HG02938 (cell line): ENCODE results near the gene ERCC1.

Experiments used
- ATAC-seq: cut with Tn5 transposase; IDR thresholded peaks from one replicate; pipeline ENCODE4 v1.9.1; 2021; ENCODE audit warnings: mild to moderate bottlenecking, moderate library complexity; ENCODE audit not compliant: unreplicated experiment

ERCC1 gene

GRCh38 chr19:45406226-45407090 lies 17.3 kb downstream of the ERCC1 start, which contains the start of gene POLR1G:
TSS of gene POLR1G (plus strand) at chr19:45406644. CDS start at chr19:45406697, 53 bp downstream.
- ATAC-seq: peak; percentile 65

- ATAC-seq: peak; percentile 41
Measured at GRCh38 chr19:45405435-45406225, 18.1 kb downstream of the ERCC1 start.

GRCh38 chr19:45404557-45405434 lies 18.9 kb downstream of the ERCC1 start, which contains the start of gene PPP1R13L:
TSS of gene PPP1R13L (minus strand) at chr19:45405069. CDS start at chr19:45398318, 6,751 bp downstream.
- peak; percentile 23 for ATAC-seq

GRCh38 chr19:45403781-45404556 lies 19.7 kb downstream of the ERCC1 start:
- no peak for ATAC-seq

- ATAC-seq: no peak
Measured at GRCh38 chr19:45403272-45403671, 20.4 kb downstream of the ERCC1 start.

- ATAC-seq: no peak
Measured at GRCh38 chr19:45402298-45403061, 21.2 kb downstream of the ERCC1 start.

GRCh38 chr19:45401815-45402214 lies 21.9 kb downstream of the ERCC1 start:
- ATAC-seq: no peak

- no peak for ATAC-seq
Measured at GRCh38 chr19:45400192-45400591, 23.5 kb downstream of the ERCC1 start.

- no peak for ATAC-seq
Measured at GRCh38 chr19:45395821-45396617, 27.7 kb downstream of the ERCC1 start.

- no peak for ATAC-seq
Measured at GRCh38 chr19:45391871-45392665, 31.6 kb downstream of the ERCC1 start.

GRCh38 chr19:45391346-45391745 lies 32.4 kb downstream of the ERCC1 start:
- ATAC-seq: no peak

GRCh38 chr19:45385392-45386221 lies 38.1 kb downstream of the ERCC1 start:
- ATAC-seq: no peak

- no peak for ATAC-seq
Measured at GRCh38 chr19:45382426-45382825, 41.3 kb downstream of the ERCC1 start.

GRCh38 chr19:45380107-45380506 lies 43.6 kb downstream of the ERCC1 start:
- ATAC-seq: no peak

- ATAC-seq: no peak
Measured at GRCh38 chr19:45376045-45376724, 47.5 kb downstream of the ERCC1 start.
